Left ventricle myocardium inferior (tissue), 1 donor: ENCODE results near the gene SPACA4. TPM values are rescaled to one million over a fixed set of nuclear protein-coding genes. Genes with fewer than 3 reads are reported as not detected.

Experiments used
- DNase-seq: peaks from one replicate; pipeline ENCODE4 v3.0.0-alpha.2; 2020
- H3K27ac ChIP-seq: fragments of 200-600 bp; replicated peaks from 2 replicates; pipeline ENCODE4 v1.8.0; 2021
- H3K27me3 ChIP-seq: fragments of 200-600 bp; 2 replicates; pipeline ENCODE4 v1.8.0; 2021; ENCODE audit warnings: low read depth
- H3K36me3 ChIP-seq: fragments of 200-600 bp; 2 replicates; pipeline ENCODE4 v1.8.0; 2021
- H3K4me1 ChIP-seq: fragments of 200-600 bp; 2 replicates; pipeline ENCODE4 v1.8.0; 2021
- H3K4me3 ChIP-seq: fragments of 200-600 bp; 2 replicates; pipeline ENCODE4 v1.8.0; 2021; ENCODE audit warnings: mild to moderate bottlenecking, moderate library complexity
- H3K9me3 ChIP-seq: fragments of 200-600 bp; replicated peaks from 2 replicates; pipeline ENCODE4 v1.8.0; 2021
- CTCF ChIP-seq: fragments of 200-600 bp; IDR thresholded peaks from 2 replicates; pipeline ENCODE4 v1.8.0; 2021; ENCODE audit warnings: antibody characterized with exemption, mild to moderate bottlenecking, borderline replicate concordance
- intact Hi-C: fragments of 100-400 bp; cut with micrococcal nuclease; formaldehyde crosslinking; loops from one replicate; pipeline ENCODE4 v1.11.0; 2022
- total RNA-seq: library from RNA; stranded (reverse); fragmentation: NEBNext Ultra II Directional; extraction: Animal tissue kit (Norgen Biotek cat#: 25700); gene quantifications from one replicate; pipeline ENCODE4 v1.2.1, GENCODE V29; 2021
- donor health status: DM: no; HTN: yes; CAD: no; lungs with severe emphysema.

Gene SPACA4
- total RNA-seq, 1 donor from 2014 or later = not detected

GRCh38 chr19:48617146-48617937, 10.8 kb downstream of the SPACA4 start:
- Histone ChIP-seq H3K27me3 (no peaks in the 10 kb centered on the region), H3K36me3 (peaks cover 42% of the 10 kb centered on the region), H3K9me3 (no peaks in the 10 kb centered on the region), H3K27ac (peak overlapping the region; percentile 88), H3K4me1 (peaks cover 65% of the 10 kb centered on the region), H3K4me3 (peak overlapping the region; percentile 79)
- no peak for TF ChIP-seq CTCF
- DNase-seq = no peak
- intact Hi-C loops = no loop called here

DNA sequence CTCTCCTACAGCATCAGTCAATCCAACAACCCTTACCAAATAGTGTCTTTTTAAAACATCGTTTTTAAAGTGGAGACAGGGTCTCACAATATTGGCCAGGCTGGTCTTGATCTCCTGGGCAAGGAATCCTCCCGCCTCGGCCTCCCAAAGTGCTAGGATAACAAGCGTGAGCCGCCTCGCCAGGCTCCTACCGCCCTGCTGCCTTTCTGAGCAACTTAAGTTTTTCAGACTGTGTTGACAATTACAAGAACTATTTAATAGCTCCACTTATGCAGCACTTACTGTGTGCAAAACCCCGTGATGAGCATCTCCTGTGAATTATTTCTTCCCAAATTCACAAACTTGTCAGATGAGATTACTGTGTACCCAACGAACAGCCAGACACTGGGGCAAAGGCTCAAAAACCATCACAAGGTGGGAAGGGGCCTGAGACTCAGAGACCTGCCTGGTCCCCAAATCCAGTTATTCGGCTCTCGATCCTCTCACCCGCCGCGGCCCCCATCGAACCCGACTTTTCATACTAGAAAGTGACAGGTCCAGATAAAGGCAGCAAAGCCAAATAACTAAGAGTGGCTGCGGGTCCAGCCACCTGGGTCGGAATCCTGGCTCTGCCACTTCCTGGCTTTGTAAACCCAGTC, 11.9 kb downstream of the SPACA4 start:
- intact Hi-C loops = no loop called here
- H3K36me3 ChIP-seq = peaks cover 42% of the 10 kb centered on the region
- no peak for TF ChIP-seq CTCF
- no peaks in the 10 kb centered on the region for H3K9me3 ChIP-seq
- DNase-seq = no peak
- H3K4me3 ChIP-seq = peak overlapping the region; percentile 79
- peak overlapping the region; percentile 88 for H3K27ac ChIP-seq
- no peaks in the 10 kb centered on the region for H3K27me3 ChIP-seq
- H3K4me1 ChIP-seq = peaks cover 75% of the 10 kb centered on the region

DNA sequence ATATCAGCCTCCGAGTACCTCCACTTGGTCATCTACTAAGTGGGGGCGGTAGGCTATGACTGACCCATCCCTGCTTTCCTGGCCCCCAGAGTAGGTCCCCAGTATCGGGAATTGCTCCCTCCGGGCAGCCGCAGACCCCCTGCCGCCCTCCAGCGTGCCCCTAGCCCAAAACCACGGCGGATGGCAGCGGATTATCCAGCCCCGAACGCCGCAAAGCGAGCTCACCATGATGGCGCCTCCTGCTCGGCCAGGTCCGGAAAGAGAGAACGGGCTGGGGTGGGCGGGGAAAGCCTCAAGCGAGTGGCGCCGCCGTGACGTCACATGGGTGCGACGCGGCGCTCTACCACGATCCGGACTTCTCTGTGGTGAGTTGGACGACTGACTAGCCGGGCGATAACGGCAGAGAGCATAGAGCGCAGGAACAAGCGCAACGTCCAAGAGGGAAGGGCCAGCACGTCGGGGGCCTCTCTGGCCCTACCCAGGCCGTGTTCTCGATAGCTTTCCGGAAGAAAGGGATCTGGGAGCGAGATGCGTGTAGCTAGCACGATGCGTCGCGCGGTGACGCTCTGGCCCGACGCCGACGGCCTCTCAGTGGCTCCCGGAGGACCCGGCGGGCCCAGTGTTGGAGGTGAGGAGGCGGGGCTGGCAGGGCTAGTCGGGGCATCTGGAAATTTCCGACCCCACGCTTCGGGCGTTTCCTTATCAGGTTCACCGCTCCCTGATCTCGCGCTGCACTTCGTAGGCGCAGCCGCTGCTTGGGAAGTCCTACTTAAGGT, 12.6 kb downstream of the SPACA4 start, which contains the start of the genes RPL18 and SPHK2:
Gene RPL18 (minus strand): TSS at position 263 of the 776 bp plus-strand sequence. CDS start 35 bp downstream, at position 228.
Gene SPHK2 (plus strand): TSS at position 591 of the 776 bp plus-strand sequence. CDS start 1,009 bp downstream, outside the sequence.
- Histone ChIP-seq H3K4me3 (peak within 1 kb of the TSS; percentile 79), H3K27ac (peak within 1 kb of the TSS; percentile 88), H3K27me3 (no peaks in the 10 kb centered on the region), H3K36me3 (peaks cover 42% of the 10 kb centered on the region), H3K4me1 (peaks cover 79% of the 10 kb centered on the region), H3K9me3 (no peaks in the 10 kb centered on the region)
- no peak for TF ChIP-seq CTCF
- intact Hi-C loops = no loop called here
- peak; percentile 97 for DNase-seq

- Histone ChIP-seq H3K36me3 (peaks cover 39% of the 10 kb centered on the region), H3K4me3 (peak overlapping the region; percentile 79), H3K9me3 (no peaks in the 10 kb centered on the region), H3K27me3 (no peaks in the 10 kb centered on the region), H3K27ac (peak overlapping the region; percentile 88), H3K4me1 (peaks cover 81% of the 10 kb centered on the region)
- TF ChIP-seq CTCF = no peak
- no peak for DNase-seq
- intact Hi-C loops = no loop called here
Observed at GRCh38 chr19:48619692-48620585, 13.4 kb downstream of the SPACA4 start.
